Measurements from ENCODE around the gene FAM107A. TPM values are rescaled to one million over a fixed set of nuclear protein-coding genes. Genes with fewer than 3 reads are reported as not detected.

The FAM107A gene
- total RNA-seq, 2 donors from 2014 or later: 76.5 to 80.7 TPM

GRCh38 chr3:58613236-58614132 lies 36.3 kb upstream of the FAM107A start:
- H3K36me3 ChIP-seq: no peaks in the 10 kb centered on the region
- no peak for DNase-seq (ENCODE audit: low spot score)
- H3K4me3 ChIP-seq: no peak overlapping the region
- TF ChIP-seq CTCF (IDR thresholded peaks at IDR 0.05): no peak
- no peak overlapping the region for H3K27ac ChIP-seq
- peaks cover 0 to 37% of the 10 kb centered on the region in 2 donors for H3K4me1 ChIP-seq
- H3K27me3 ChIP-seq: no peaks in the 10 kb centered on the region
- no peaks in the 10 kb centered on the region for H3K9me3 ChIP-seq

GRCh38 chr3:58612830-58613229 lies 35.6 kb upstream of the FAM107A start:
- Histone ChIP-seq H3K4me1 (peaks cover 0 to 31% of the 10 kb centered on the region in 2 donors), H3K27me3 (no peaks in the 10 kb centered on the region), H3K36me3 (no peaks in the 10 kb centered on the region), H3K27ac (no peak overlapping the region), H3K9me3 (no peaks in the 10 kb centered on the region), H3K4me3 (no peak overlapping the region)
- TF ChIP-seq CTCF (IDR thresholded peaks at IDR 0.05): no peak
- DNase-seq (ENCODE audit: low spot score): no peak

- Histone ChIP-seq H3K27ac (no peak overlapping the region), H3K27me3 (no peaks in the 10 kb centered on the region), H3K9me3 (no peaks in the 10 kb centered on the region), H3K36me3 (no peaks in the 10 kb centered on the region), H3K4me3 (no peak overlapping the region), H3K4me1 (peaks cover 0 to 22% of the 10 kb centered on the region in 2 donors)
- no peak for DNase-seq (ENCODE audit: low spot score)
- no peak for TF ChIP-seq CTCF (IDR thresholded peaks at IDR 0.05)
Measured at GRCh38 chr3:58609990-58610389, 32.8 kb upstream of the FAM107A start.

- DNase-seq (ENCODE audit: low spot score): no peak
Measured at GRCh38 chr3:58608648-58609047, 31.5 kb upstream of the FAM107A start.

GRCh38 chr3:58607816-58608215 lies 30.6 kb upstream of the FAM107A start:
- no peaks in the 10 kb centered on the region for H3K27me3 ChIP-seq
- no peak for DNase-seq (ENCODE audit: low spot score)
- no peaks in the 10 kb centered on the region for H3K36me3 ChIP-seq
- H3K4me1 ChIP-seq: peaks cover 0 to 16% of the 10 kb centered on the region in 2 donors
- no peak overlapping the region for H3K4me3 ChIP-seq
- no peak for TF ChIP-seq CTCF (IDR thresholded peaks at IDR 0.05)
- H3K27ac ChIP-seq: no peak overlapping the region
- H3K9me3 ChIP-seq: peaks cover 0 to 5% of the 10 kb centered on the region in 2 donors

More at GRCh38 chr3:58608648-58609047, 31.5 kb upstream of the FAM107A start:
- no peak for TF ChIP-seq CTCF (IDR thresholded peaks at IDR 0.05)
- Histone ChIP-seq H3K27ac (no peak overlapping the region), H3K36me3 (no peaks in the 10 kb centered on the region), H3K27me3 (no peaks in the 10 kb centered on the region), H3K4me3 (no peak overlapping the region), H3K4me1 (peaks cover 0 to 22% of the 10 kb centered on the region in 2 donors), H3K9me3 (peaks cover 0 to 5% of the 10 kb centered on the region in 2 donors)

Data from right atrium auricular region (tissue), 2 donors.